ENCODE data around the gene CPLANE1. TPM values are rescaled to one million over a fixed set of nuclear protein-coding genes. Genes with fewer than 3 reads are reported as not detected.

The CPLANE1 gene
- polyA plus RNA-seq, 6 donors from 2014 or later, result 0.34 to 3.1 (median 1.6) TPM

DNA sequence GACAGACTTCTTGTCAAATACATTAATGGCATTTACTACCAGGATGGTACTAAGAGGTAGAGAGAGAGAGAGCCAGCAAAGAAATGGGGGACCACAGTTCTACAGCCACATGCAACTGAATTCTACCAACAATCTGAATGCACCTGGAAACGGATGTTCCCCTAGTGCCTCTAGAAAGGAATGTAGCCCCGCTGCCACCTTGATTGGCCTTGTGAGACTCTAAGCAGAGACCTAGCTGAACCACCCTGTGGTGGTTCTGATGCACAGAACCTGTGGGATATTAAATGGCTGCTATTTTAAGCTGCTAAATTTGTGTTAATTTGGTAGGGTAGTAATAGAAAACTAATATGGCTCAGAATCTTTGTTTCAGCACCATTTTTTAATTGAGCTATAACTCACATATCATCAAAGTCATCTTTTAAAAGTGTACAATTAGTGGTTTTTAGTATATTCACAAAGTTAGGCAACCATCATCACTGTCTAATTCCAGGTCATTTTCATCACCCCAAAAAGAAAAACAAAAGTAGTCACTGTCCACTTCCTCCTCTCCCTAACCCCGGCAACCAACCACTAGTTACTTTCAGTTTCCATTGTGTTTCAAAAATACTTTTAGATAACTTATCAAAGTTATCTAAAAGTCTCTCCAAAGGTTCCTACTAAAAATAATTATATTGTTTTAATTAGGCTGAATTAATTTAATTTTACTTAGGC lies 51.7 kb downstream of the CPLANE1 start:
- peak overlapping the region; percentile 59 to 86 (median 74) for H3K4me3 Mint-ChIP-seq
- H3K27me3 Mint-ChIP-seq, result no peaks in the 10 kb centered on the region
- ATAC-seq (ENCODE audit: low read depth in 2 of 2), result peak; percentile 73 to 83
- no peaks in the 10 kb centered on the region for H3K9me3 Mint-ChIP-seq
- peaks cover 6 to 22% (median 14%) of the 10 kb centered on the region in 3 donors for H3K4me1 Mint-ChIP-seq
- peaks cover 0 to 5% of the 10 kb centered on the region in 2 donors for H3K36me3 Mint-ChIP-seq
- peak; percentile 18 for DNase-seq
- H3K27ac Mint-ChIP-seq, result peak overlapping the region in 5 of 6 donors; percentile 9 to 82 (median 50)

DNA sequence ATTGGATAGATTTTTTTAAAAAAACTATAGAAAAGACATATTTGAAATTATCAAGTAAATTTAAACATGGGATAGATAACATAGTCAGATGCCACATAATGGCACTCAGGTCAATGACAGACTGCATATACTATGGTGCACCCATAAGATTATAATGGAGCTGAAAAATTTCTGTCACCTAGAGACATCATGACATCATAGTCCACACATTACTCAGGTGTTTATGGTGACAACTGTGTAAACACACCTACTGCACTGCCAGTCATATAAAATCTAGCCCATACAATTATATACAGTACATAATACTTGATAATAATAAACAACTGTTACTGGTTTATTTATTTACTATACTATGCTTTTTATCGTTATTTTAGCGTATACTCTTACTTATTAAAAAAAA lies 58.6 kb downstream of the CPLANE1 start:
- no peaks in the 10 kb centered on the region for H3K9me3 Mint-ChIP-seq
- ATAC-seq (ENCODE audit: low read depth in 2 of 2) (no peak), DNase-seq (no peak)
- no peak overlapping the region for H3K27ac Mint-ChIP-seq
- peaks cover 5 to 8% of the 10 kb centered on the region in 2 donors for H3K36me3 Mint-ChIP-seq
- no peaks in the 10 kb centered on the region for H3K4me1 Mint-ChIP-seq
- H3K4me3 Mint-ChIP-seq, result no peak overlapping the region
- no peaks in the 10 kb centered on the region for H3K27me3 Mint-ChIP-seq

DNA sequence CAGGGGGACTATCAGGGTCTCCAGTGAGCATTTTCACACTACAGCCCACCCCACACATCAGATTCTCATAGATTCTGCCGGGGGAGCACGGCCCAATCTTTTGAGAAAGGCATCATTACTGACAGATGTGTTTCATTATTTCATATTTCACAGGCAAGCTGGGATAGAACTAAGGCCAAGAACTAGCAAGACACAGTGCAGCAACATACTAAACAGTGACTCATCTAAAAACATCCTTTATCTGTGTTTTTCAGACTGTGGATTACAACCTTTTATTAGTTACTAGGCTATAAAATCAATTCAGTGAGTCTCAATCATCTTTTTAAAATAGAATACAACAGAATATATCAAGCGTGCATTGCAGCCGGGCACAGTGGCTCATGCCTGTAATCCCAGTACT lies 59.8 kb downstream of the CPLANE1 start:
- H3K4me3 Mint-ChIP-seq, result no peak overlapping the region
- ATAC-seq (ENCODE audit: low read depth in 2 of 2), result no peak

DNA sequence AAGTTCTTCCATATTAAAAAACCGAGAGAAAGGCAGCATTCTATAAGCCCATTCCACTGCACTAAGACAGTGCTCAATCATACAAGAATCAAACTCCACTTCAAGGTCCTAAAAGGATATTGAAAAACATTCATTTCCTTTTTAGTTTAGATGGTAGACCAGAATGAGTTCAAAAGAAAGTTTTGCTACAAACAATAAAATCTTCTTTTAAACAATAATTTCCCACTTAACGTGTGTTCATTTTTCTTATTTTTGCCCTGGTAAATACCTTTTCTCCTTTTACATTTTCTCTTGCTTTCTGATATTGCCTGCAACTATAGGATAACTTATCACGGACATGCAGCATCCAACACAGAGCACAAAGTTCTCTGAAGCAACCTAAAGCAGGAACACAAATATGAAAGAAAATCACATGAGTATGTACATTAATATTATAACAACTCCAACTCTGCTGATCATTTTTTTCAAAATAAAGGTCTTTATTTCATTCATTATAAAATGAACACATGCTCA lies 61.7 kb downstream of the CPLANE1 start:
- Mint-ChIP-seq H3K4me3 (no peak overlapping the region), H3K27ac (no peak overlapping the region), H3K36me3 (peaks cover 0 to 8% of the 10 kb centered on the region in 2 donors), H3K4me1 (peaks cover 6 to 7% (median 6%) of the 10 kb centered on the region in 3 donors), H3K27me3 (no peaks in the 10 kb centered on the region), H3K9me3 (no peaks in the 10 kb centered on the region)
- DNase-seq (no peak), ATAC-seq (ENCODE audit: low read depth in 2 of 2) (no peak)

More for the DNA sequence above, 59.8 kb downstream of the CPLANE1 start:
- Mint-ChIP-seq H3K9me3 (no peaks in the 10 kb centered on the region), H3K36me3 (peaks cover 2 to 8% of the 10 kb centered on the region in 2 donors), H3K27ac (no peak overlapping the region), H3K27me3 (no peaks in the 10 kb centered on the region), H3K4me1 (peaks cover 6 to 7% (median 6%) of the 10 kb centered on the region in 3 donors)
- DNase-seq, result no peak

DNA sequence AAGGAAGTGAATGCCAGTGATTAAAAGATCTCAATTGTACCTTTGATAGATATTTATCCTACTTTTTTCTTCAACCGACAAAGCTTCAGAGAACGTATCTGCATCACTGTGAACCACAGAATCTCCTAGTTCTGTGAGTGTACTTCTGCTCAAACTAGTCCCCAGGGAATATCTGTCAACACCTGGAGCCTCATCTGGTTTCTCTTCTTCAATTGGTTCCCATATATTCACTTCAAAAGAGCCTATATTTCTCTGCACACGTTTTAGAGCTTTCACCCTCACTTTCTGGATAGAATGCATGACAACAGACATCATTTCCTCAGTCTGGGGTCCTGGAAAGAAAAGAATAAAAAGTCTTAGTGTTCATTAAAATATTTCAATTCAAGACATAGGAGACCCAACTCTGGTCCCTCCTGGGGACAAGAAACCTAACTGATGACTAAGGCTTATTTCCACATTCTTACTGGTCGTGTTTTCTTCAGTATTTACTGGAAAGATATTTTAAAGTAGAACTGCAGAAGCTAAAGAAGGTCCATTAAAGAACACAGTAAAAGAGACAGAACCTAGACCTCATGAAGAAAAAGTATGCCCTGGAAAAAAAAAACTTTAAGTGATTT lies 64.3 kb downstream of the CPLANE1 start:
- H3K27me3 Mint-ChIP-seq, result no peaks in the 10 kb centered on the region
- H3K9me3 Mint-ChIP-seq, result no peaks in the 10 kb centered on the region
- DNase-seq, result peak; percentile 62
- ATAC-seq (ENCODE audit: low read depth in 2 of 2), result peak; percentile 100
- peak overlapping the region in 5 of 6 donors; percentile 2 to 81 (median 37) for H3K27ac Mint-ChIP-seq
- H3K4me3 Mint-ChIP-seq, result no peak overlapping the region
- peaks cover 0 to 8% of the 10 kb centered on the region in 2 donors for H3K36me3 Mint-ChIP-seq
- H3K4me1 Mint-ChIP-seq, result peaks cover 11 to 14% (median 13%) of the 10 kb centered on the region in 3 donors

DNA sequence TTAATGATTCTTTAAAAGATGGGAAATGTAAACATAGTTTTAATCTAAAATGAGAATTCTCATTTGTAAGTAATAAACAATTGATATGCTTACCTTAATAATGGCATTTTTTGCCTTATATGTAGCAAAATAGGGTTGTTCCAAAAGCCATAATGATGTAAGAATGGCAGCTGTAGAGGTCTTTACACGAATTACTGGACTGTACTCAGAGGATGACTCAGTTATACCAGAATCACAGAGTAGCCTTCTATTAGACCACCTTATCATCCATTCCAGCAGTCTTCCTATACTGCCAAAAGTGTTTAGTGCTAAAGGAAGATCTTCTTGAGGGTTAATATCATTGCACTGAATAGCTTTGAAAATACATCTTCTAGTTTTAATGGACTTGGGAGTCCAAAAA lies 66.5 kb downstream of the CPLANE1 start:
- Mint-ChIP-seq H3K4me3 (no peak overlapping the region), H3K9me3 (no peaks in the 10 kb centered on the region), H3K27me3 (no peaks in the 10 kb centered on the region), H3K27ac (peak overlapping the region in 1 of 6 donors; percentile 39), H3K4me1 (peaks cover 11 to 14% (median 13%) of the 10 kb centered on the region in 3 donors), H3K36me3 (peaks cover 2 to 8% of the 10 kb centered on the region in 2 donors)
- ATAC-seq (ENCODE audit: low read depth in 2 of 2) (no peak), DNase-seq (no peak)

DNA sequence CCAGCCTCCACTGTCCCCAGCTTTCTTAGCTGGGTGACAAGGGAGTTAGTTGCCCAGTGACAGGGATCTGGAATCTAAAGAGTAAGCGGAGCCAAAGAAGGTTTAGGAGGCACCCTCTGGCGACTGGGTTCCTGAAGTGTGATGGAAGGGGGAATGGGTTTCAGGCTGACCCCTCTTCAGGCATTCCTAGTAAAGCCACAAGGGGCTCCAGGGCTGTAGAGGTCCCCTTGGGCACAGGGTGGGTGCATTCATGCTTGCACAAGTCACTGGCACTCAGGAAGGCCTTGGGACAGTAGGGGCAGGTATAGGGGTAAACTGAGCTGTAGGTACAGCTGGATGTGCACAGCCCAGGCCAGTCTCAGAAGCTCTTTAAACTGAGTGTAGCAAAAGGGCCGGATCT lies 74.2 kb downstream of the CPLANE1 start:
- DNase-seq, result no peak
- H3K9me3 Mint-ChIP-seq, result no peaks in the 10 kb centered on the region
- H3K4me1 Mint-ChIP-seq, result no peaks in the 10 kb centered on the region
- H3K27ac Mint-ChIP-seq, result no peak overlapping the region
- H3K36me3 Mint-ChIP-seq, result peaks cover 16 to 43% of the 10 kb centered on the region in 2 donors
- no peaks in the 10 kb centered on the region for H3K27me3 Mint-ChIP-seq
- no peak overlapping the region for H3K4me3 Mint-ChIP-seq
- no peak for ATAC-seq (ENCODE audit: low read depth in 2 of 2)

DNA sequence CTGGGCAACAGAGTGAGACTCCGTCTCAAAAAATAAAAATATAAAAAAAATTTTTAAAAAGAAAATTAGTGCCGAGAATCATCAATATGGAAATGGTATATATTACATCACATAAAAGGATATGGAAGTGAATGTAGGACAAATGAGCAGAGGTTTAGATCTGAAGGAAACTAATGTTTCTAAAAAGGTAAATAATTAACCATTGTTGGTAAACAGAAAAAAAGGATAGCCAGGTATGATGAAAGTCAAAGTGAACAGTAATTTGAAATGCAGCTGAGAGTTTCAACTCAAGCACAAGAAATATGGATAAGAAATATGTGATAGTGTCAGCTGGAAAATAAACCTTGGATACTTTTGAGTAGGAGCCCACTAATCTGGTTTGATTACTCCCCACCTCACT lies 76.2 kb downstream of the CPLANE1 start:
- DNase-seq, result no peak

DNA sequence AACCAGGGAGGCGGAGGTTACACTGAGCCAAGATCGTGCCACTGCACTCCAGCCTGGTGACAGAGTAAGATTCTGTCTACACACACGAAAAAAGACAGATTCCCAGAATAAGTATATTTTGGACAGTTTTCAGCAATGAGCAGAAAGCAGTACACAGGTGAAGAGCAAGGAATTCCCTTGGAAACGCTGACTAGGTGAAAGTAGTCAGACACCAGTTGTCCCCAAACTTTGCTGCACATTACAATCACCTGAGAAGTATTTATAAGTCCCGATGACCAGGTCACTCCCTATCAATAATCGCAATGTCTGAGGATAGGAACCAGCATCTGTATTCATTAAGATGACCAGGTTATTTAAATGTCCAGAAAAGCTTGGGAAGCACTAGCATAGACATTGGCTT lies 78.3 kb downstream of the CPLANE1 start:
- H3K36me3 Mint-ChIP-seq, result peaks cover 29 to 48% of the 10 kb centered on the region in 2 donors
- ATAC-seq (ENCODE audit: low read depth in 2 of 2), result no peak
- no peak for DNase-seq

More for the DNA sequence above, 76.2 kb downstream of the CPLANE1 start:
- H3K9me3 Mint-ChIP-seq, result no peaks in the 10 kb centered on the region
- H3K4me3 Mint-ChIP-seq, result no peak overlapping the region
- no peaks in the 10 kb centered on the region for H3K27me3 Mint-ChIP-seq
- H3K4me1 Mint-ChIP-seq, result no peaks in the 10 kb centered on the region
- H3K36me3 Mint-ChIP-seq, result peaks cover 29 to 55% of the 10 kb centered on the region in 2 donors
- no peak for ATAC-seq (ENCODE audit: low read depth in 2 of 2)
- H3K27ac Mint-ChIP-seq, result no peak overlapping the region

DNA sequence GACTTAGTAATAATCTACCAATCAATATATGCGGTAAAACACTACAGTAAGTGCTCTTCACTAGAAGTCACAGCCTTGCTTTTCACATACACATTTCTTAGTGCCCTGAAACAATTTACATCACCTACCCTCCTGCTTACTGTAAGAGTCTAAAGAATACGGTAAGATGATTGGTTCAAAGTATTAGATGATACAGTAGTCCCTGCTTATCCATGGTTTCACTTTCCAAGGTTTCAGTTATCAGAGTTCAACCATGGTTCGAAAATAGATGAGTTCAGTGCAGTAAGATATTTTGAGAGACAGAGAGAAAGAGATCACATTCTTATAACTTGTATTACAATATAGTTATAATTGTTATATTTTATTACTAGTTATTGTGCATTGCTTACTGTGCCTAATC lies 83.0 kb downstream of the CPLANE1 start:
- no peaks in the 10 kb centered on the region for H3K4me1 Mint-ChIP-seq

More for the DNA sequence above, 78.3 kb downstream of the CPLANE1 start:
- Mint-ChIP-seq H3K4me3 (no peak overlapping the region), H3K4me1 (no peaks in the 10 kb centered on the region), H3K27me3 (no peaks in the 10 kb centered on the region), H3K27ac (no peak overlapping the region), H3K9me3 (no peaks in the 10 kb centered on the region)

DNA sequence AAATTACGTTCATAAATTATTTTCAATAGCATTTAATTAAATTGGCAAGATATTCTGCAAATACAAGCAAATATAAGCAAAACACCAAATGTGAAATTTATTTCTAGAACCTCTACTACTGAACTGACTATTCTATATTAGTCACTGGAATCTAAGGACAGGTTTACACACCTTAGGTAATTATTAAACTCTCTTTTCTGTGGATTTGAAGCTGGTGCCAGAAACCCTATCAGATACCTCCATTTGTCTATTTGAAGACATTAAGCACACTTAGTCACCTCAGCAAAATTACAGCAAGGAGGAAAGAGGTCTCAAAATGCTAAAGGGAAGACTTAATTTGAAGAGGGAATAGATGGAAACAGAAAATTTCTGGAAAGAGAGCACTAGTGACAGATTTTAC lies 83.4 kb downstream of the CPLANE1 start:
- Mint-ChIP-seq H3K4me1 (no peaks in the 10 kb centered on the region), H3K27ac (peak overlapping the region in 1 of 6 donors; percentile 6), H3K36me3 (peaks cover 12 to 30% of the 10 kb centered on the region in 2 donors), H3K4me3 (no peak overlapping the region), H3K9me3 (no peaks in the 10 kb centered on the region), H3K27me3 (no peaks in the 10 kb centered on the region)
- ATAC-seq (ENCODE audit: low read depth in 2 of 2), result no peak
- DNase-seq, result no peak

More for the DNA sequence above, 83.0 kb downstream of the CPLANE1 start:
- H3K4me3 Mint-ChIP-seq, result no peak overlapping the region
- H3K27ac Mint-ChIP-seq, result no peak overlapping the region
- no peaks in the 10 kb centered on the region for H3K27me3 Mint-ChIP-seq
- no peak for DNase-seq
- no peaks in the 10 kb centered on the region for H3K9me3 Mint-ChIP-seq
- ATAC-seq (ENCODE audit: low read depth in 2 of 2), result no peak
- H3K36me3 Mint-ChIP-seq, result peaks cover 15 to 31% of the 10 kb centered on the region in 2 donors

DNA sequence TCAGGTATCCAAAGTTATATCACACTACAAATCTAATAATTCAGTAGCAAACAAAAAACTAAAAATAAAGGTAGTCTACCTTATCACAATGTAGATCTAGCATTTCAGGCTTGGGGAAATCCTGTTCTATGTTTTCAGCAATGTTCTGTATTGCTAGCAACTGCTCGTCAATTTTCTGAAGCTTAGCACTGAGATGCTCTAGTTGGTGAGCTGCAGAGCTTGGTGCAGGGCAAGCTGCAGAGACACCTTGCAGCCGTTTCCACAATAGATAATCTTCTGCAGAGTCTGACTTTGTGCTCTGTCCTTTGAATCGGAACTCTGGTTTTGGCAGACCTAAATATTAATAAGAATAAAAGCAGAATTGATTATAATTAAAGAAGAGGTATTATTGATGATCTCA lies 95.5 kb downstream of the CPLANE1 start:
- no peaks in the 10 kb centered on the region for H3K4me1 Mint-ChIP-seq
- H3K27ac Mint-ChIP-seq, result no peak overlapping the region
- H3K4me3 Mint-ChIP-seq, result no peak overlapping the region
- H3K27me3 Mint-ChIP-seq, result no peaks in the 10 kb centered on the region
- DNase-seq (no peak), ATAC-seq (ENCODE audit: low read depth in 2 of 2) (no peak)
- H3K9me3 Mint-ChIP-seq, result peaks cover 0 to 2% (median 0%) of the 10 kb centered on the region in 7 donors
- peaks cover 28 to 30% of the 10 kb centered on the region in 2 donors for H3K36me3 Mint-ChIP-seq

DNA sequence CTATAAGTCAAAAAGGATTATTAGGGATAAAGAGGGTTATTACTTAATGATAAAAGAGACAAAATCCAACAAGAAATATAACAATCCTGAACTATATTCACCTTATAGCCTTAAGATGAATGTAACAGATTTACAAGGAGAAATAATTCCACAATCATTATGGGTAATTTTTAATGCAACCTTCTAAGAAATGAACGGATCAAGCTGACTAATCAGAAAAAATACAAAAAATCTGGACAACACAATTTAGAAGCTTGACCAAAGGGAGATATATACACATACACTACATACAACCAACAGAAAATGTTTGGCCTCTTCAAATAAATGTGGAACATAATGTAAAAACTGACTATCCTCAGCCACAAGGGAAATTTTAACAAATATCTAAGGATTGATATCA lies 102.3 kb downstream of the CPLANE1 start:
- Mint-ChIP-seq H3K27me3 (no peaks in the 10 kb centered on the region), H3K4me1 (peaks cover 0 to 3% (median 0%) of the 10 kb centered on the region in 3 donors), H3K4me3 (no peak overlapping the region), H3K36me3 (peaks cover 35% of the 10 kb centered on the region in 2 donors), H3K9me3 (peaks cover 3 to 14% (median 7%) of the 10 kb centered on the region in 7 donors), H3K27ac (no peak overlapping the region)
- ATAC-seq (ENCODE audit: low read depth in 2 of 2) (no peak), DNase-seq (no peak)

DNA sequence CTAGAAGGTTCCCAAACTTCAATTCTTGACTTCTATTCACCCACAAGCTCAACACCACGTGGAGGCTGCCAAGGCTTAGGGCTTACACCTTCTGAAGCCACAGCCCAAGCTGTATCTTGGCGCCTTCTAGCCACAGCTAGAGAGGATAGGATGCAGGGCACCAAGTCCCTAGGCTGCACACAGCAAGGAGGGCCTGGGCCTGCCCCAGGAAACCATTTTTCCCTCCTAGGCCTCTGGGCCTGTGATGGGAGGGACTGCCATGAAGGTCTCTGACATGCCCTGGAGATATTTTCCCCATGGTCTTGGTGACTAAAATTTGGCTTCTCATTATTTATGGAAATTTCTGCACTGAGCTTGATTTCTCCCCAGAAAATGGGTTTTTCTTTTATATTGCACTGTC lies 112.5 kb downstream of the CPLANE1 start:
- no peaks in the 10 kb centered on the region for H3K4me1 Mint-ChIP-seq
- no peak overlapping the region for H3K27ac Mint-ChIP-seq
- H3K9me3 Mint-ChIP-seq, result peaks cover 10 to 34% (median 19%) of the 10 kb centered on the region in 7 donors
- H3K4me3 Mint-ChIP-seq, result no peak overlapping the region
- ATAC-seq (ENCODE audit: low read depth in 2 of 2) (no peak), DNase-seq (no peak)
- peaks cover 53 to 58% of the 10 kb centered on the region in 2 donors for H3K36me3 Mint-ChIP-seq
- no peaks in the 10 kb centered on the region for H3K27me3 Mint-ChIP-seq
